Body of pancreas (tissue), 4 donors: Measurements from ENCODE around the gene SLC19A1. TPM values are rescaled to one million over a fixed set of nuclear protein-coding genes. Genes with fewer than 3 reads are reported as not detected.

Source experiments
- ATAC-seq: fragments of 150-250 bp; one replicate; pipeline ENCODE4 v1.9.1; 2016
- DNase-seq, 4 donors: peaks; one replicate each; pipeline ENCODE4 v3.0.0-alpha.2; 2019
- H3K27ac ChIP-seq, 4 donors: fragments of 200-600 bp; sonication (generic); 1 replicate in 3 of 4; 2 replicates in 1 of 4; pipeline versions ENCODE4 v1.5.1 to v1.6.1; 2016 to 2019; ENCODE audit warnings: mild to moderate bottlenecking in 1 of 4, mixed read lengths in 1 of 4, moderate library complexity in 1 of 4
- H3K27me3 ChIP-seq, 2 donors: fragments of 200-600 bp; sonication (generic); one replicate each; pipeline ENCODE4 v1.6.0; 2016; ENCODE audit warnings: mild to moderate bottlenecking in 1 of 2
- H3K36me3 ChIP-seq, 2 donors: fragments of 200-600 bp; sonication (generic); replicated peaks in 1 of 2; 2 replicates each; pipeline ENCODE4 v1.5.1; 2016; ENCODE audit warnings: low read depth in 2 of 2; ENCODE audit not compliant: insufficient read depth in 1 of 2
- H3K4me1 ChIP-seq: fragments of 200-600 bp; sonication (generic); one replicate; pipeline ENCODE4 v1.6.0; 2016
- H3K4me3 ChIP-seq, 2 donors: fragments of 200-600 bp; sonication (generic); 1 replicate in 1 of 2; 2 replicates in 1 of 2; pipeline ENCODE4 v1.5.1; 2016 to 2019
- H3K9me3 ChIP-seq, 3 donors: fragments of 200-600 bp; sonication (generic); 1 replicate in 2 of 3; 2 replicates in 1 of 3; pipeline ENCODE4 v1.5.1; 2016
- CTCF ChIP-seq, 7 experiments: fragments of 450-650 bp in 4 of 7; fragments of 200-600 bp in 3 of 7; sonication (generic) in 3 of 7; IDR thresholded peaks; one replicate each; pipeline ENCODE4 v1.5.1; 2016 to 2019; ENCODE audit warnings: antibody characterized with exemption in 7 of 7
- POLR2A ChIP-seq, 3 donors: fragments of 450-650 bp; IDR thresholded peaks; one replicate each; pipeline ENCODE4 v1.6.1; 2016; ENCODE audit warnings: antibody characterized with exemption in 3 of 3, mild to moderate bottlenecking in 2 of 3
- WGBS, 2 donors: methylation state at CpG; one replicate each; pipeline ENCODE4 v1.1.5; 2017; 5-methylcytosine and 5-hydroxymethylcytosine counted together
- intact Hi-C: fragments of 100-400 bp; cut with DNase I; formaldehyde crosslinking; loops from one replicate; pipeline ENCODE4 v1.15.1; 2023
- total RNA-seq, 2 donors: library from RNA; depleted of rRNA; stranded (reverse); fragments of >200 nt; gene quantifications; one replicate each; pipeline ENCODE4 v1.1.0, GENCODE V29; 2016

SLC19A1 gene
- total RNA-seq, 2 donors from 2014 or later: 2.6 to 7.0 TPM

DNA sequence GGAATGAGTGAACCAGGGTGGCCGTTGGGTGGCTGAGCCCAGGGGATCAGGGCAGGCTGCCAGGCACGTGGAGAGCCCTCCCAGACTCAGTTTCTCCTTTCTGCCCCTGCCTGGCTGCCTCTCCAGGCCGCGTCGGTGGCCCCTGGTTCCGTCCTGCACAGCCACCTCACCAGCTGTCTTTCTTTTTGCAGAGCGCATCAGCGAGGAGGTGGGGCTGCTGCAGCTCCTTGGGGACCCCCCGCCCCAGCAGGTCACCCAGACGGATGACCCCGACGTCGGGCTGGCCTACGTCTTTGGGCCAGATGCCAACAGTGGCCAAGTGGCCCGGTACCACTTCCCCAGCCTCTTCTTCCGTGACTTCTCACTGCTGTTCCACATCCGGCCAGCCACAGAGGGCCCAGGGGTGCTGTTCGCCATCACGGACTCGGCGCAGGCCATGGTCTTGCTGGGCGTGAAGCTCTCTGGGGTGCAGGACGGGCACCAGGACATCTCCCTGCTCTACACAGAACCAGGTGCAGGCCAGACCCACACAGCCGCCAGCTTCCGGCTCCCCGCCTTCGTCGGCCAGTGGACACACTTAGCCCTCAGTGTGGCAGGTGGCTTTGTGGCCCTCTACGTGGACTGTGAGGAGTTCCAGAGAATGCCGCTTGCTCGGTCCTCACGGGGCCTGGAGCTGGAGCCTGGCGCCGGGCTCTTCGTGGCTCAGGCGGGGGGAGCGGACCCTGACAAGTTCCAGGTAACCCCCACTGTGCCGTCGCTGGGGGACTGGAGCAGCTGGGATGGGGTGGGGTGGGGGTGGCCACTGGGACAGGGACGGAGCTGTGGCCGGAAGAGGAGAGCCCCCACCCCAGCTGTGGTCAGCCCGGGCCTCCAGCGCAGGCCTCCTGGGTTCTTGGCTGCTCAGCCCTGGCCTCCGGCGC, 73.9 kb downstream of the SLC19A1 start:
- intact Hi-C loops: no loop called here
- no peak for TF ChIP-seq CTCF (IDR thresholded peaks at IDR 0.05)
- no peak for TF ChIP-seq POLR2A (IDR thresholded peaks at IDR 0.05)
- H3K27me3 ChIP-seq: no peaks in the 10 kb centered on the region
- no peaks in the 10 kb centered on the region for H3K36me3 ChIP-seq
- ATAC-seq (no peak), DNase-seq (no peak)
- H3K4me3 ChIP-seq: no peak overlapping the region
- WGBS, 2 donors: 86 to 90% methylated on average over 14 to 40 of the region's 45 CpGs
- peak overlapping the region in 3 of 4 donors; percentile 54 to 70 (median 62) for H3K27ac ChIP-seq
- no peaks in the 10 kb centered on the region for H3K9me3 ChIP-seq
- H3K4me1 ChIP-seq: peaks cover 44% of the 10 kb centered on the region

DNA sequence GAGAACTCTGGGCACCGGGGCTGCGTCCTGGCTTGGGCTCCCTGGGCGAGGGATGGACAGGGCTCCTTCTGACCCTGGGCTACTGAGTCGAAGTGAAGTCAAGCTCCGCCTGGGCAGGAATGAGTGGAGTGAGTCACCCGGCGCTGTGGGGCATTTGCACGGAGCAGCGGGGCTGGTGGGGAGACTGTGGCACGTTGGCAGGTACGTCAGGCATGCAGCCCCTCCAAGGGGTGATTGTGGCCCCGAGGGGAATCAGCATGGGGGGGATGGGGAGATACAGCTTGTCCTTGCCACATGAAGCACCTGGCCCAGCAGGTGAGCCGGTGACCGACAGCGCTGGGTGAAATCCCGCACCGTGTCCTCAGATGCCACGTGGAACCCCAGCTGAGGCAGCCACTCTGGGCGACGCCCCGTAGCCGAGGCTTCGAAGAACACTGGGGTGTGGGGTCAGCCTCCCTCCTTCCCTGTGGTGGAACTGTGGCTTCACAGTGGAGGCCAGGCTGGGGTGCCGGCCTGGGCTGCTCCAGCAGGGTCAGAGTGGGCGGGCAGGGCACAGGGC, 74.9 kb downstream of the SLC19A1 start:
- no peaks in the 10 kb centered on the region for H3K36me3 ChIP-seq
- ATAC-seq: no peak
- no peaks in the 10 kb centered on the region for H3K27me3 ChIP-seq
- no peak for DNase-seq
- TF ChIP-seq CTCF (IDR thresholded peaks at IDR 0.05) (no peak), POLR2A (IDR thresholded peaks at IDR 0.05) (no peak)
- H3K4me1 ChIP-seq: peaks cover 36% of the 10 kb centered on the region
- H3K4me3 ChIP-seq: no peak overlapping the region
- 78 to 80% methylated on average over 1 to 23 of the region's 25 CpGs for WGBS, 2 donors
- H3K9me3 ChIP-seq: no peaks in the 10 kb centered on the region
- intact Hi-C loops: no loop called here
- H3K27ac ChIP-seq: no peak overlapping the region

DNA sequence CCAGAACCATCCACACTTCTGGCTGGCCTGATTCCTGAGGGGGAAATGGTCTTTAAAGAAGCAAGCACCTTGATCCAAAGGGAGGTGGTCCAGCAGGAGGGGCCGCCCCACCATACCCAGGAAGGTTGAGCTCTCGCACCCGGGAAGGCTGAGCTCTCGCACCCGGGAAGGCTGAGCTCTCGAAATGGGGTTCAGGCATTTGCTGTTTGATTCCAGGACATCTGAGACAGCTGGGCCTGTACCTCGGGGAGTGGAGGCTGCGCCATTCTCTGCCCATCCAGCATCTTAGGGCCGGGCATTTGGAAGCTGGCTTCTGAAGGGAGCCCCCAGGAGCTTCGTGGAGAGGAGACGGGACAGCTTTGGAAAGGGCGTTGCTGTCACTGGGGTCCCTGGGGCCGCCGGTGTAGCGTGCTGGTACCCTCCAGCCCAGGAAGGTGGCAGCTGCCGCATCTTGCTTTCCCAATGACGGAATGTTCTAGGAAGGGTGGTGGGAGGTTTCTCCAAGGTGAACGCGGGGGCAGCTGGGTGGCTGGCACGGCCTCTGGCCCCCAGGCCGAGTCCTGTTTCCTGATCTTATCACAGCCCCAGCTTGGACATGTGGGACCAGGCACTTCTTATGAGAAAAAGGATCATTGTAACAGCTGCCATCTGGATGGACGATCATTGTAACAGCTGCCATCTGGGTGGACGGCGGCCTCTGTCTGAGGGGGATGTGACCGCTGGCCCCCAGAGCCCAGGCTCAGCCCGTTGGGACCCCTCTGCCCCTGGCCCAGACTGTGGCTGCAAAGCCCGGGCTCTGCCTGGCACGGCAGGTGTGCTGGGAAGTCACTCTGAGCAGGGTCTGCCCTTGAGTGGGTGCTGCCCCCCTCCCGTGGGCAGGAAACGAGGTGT, 75.7 kb downstream of the SLC19A1 start:
- DNase-seq: no peak
- H3K27me3 ChIP-seq: no peaks in the 10 kb centered on the region
- 68 to 73% methylated on average over 13 to 29 of the region's 30 CpGs for WGBS, 2 donors
- intact Hi-C loops: no loop called here
- ATAC-seq: no peak
- H3K27ac ChIP-seq: no peak overlapping the region
- no peaks in the 10 kb centered on the region for H3K36me3 ChIP-seq
- TF ChIP-seq CTCF (IDR thresholded peaks at IDR 0.05) (no peak), POLR2A (IDR thresholded peaks at IDR 0.05) (no peak)
- peaks cover 0 to 2% (median 0%) of the 10 kb centered on the region in 3 donors for H3K9me3 ChIP-seq
- H3K4me3 ChIP-seq: no peak overlapping the region
- peaks cover 31% of the 10 kb centered on the region for H3K4me1 ChIP-seq

DNA sequence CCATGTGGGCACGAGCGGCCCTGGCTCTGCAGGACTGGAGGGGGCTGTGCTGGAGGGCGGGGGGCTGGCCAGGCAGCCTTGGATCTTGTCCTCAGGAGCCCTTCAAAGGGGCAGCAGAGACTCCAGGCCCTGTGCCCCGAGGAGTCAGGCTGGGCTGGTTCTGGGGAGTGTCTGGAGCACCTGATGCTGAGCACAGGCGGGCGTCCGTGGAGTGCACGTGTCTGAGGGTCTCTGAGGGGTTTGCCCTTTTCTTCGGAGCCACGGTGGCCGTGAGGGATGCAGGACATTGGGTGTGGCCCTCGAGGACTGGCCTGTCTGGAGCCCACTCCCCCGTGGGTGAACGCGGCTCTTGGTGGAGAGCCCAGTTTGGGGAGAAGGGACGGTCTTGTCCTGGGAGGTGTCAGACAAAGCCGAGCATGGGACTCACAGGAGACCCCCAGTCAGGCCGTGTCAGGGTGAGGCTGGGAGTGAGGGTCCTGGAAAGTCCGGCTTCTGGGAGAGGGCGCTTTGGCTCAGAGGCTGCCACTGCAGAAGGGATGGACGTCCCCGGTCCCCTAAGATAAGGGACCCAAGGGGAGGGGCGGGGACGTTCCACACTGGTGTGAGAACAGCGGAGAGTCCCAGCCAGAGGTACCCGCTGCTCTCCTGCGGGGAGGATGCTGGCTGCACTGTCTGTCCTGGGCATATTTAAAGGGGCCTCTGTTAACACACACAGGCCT, 76.5 kb downstream of the SLC19A1 start:
- H3K27ac ChIP-seq: no peak overlapping the region
- peaks cover 23% of the 10 kb centered on the region for H3K4me1 ChIP-seq
- TF ChIP-seq POLR2A (IDR thresholded peaks at IDR 0.05): no peak
- TF ChIP-seq CTCF (IDR thresholded peaks at IDR 0.05): no peak
- DNase-seq (no peak), ATAC-seq (no peak)
- peaks cover 0 to 5% (median 0%) of the 10 kb centered on the region in 3 donors for H3K9me3 ChIP-seq
- H3K27me3 ChIP-seq: no peaks in the 10 kb centered on the region
- whole genome bisulfite sequencing, 2 donors: 60 to 74% methylated on average over 12 to 27 of the region's 27 CpGs
- H3K36me3 ChIP-seq: no peaks in the 10 kb centered on the region
- intact Hi-C loops: no loop called here
- H3K4me3 ChIP-seq: no peak overlapping the region
